Right ventricle myocardium inferior (tissue), 1 donor: ENCODE results near the gene ALDH5A1. TPM values are rescaled to one million over a fixed set of nuclear protein-coding genes. Genes with fewer than 3 reads are reported as not detected.

ENCODE experiments used
- total RNA-seq: library from RNA; stranded (reverse); fragmentation: NEBNext Ultra II Directional; extraction: Animal tissue kit (Norgen Biotek cat#: 25700); gene quantifications from one replicate; pipeline ENCODE4 v1.2.1, GENCODE V29; 2021
- donor health status: DM: no; HTN: yes; CAD: no; lungs with severe emphysema.

ALDH5A1 gene
- total RNA-seq, 1 donor from 2014 or later: 25.1 TPM

Other genes starting within 250 kb of the ALDH5A1 start
- gene DCDC2, start 136.9 kb upstream of the ALDH5A1 start, total RNA-seq: not detected
- 43.4 TPM for gene MRS2, start 92.0 kb upstream of the ALDH5A1 start, total RNA-seq
- 1.1 TPM for gene GPLD1, start 5.4 kb upstream of the ALDH5A1 start, total RNA-seq
- gene KIAA0319, start 151.2 kb downstream of the ALDH5A1 start, total RNA-seq: not detected
- 21.7 TPM for gene TDP2, start 171.9 kb downstream of the ALDH5A1 start, total RNA-seq
- 75.8 TPM for gene ACOT13, start 172.1 kb downstream of the ALDH5A1 start, total RNA-seq
- 43.2 TPM for gene C6orf62, start 224.2 kb downstream of the ALDH5A1 start, total RNA-seq